HepG2 (cell line): ENCODE data around the gene USP7. TPM values are rescaled to one million over a fixed set of nuclear protein-coding genes. Genes with fewer than 3 reads are reported as not detected.

Source experiments
- PCBP2 ChIP-seq: fragments of 200-400 bp; formaldehyde crosslinking; optimal IDR thresholded peaks from 2 replicates; pipeline ENCODE3; 2018; ENCODE audit warnings: low read length, low read depth; ENCODE audit not compliant: poor library complexity, severe bottlenecking
- ZNF674 ChIP-seq: sonication (generic); formaldehyde crosslinking; IDR thresholded peaks from 2 replicates; pipeline ENCODE4 v1.5.0; 2020; ENCODE audit warnings: low read depth, mild to moderate bottlenecking, missing genetic modification reagents
- polyA plus RNA-seq, 8 experiments: library from polyadenylated mRNA; depleted of rRNA in 3 of 8; stranded (reverse) in 7 of 8; unstranded in 1 of 8; fragments of >200 nt; fragmentation: Illumina TruSeq in 4 of 8; extraction: Trizol in 4 of 8; gene quantifications; 2 replicates each; pipeline versions ENCODE4 v1.2.1 to v1.2.3, GENCODE V29; 2011 to 2016; ENCODE audit warnings: low read depth in 4 of 8, missing spikeins in 1 of 8, mixed read lengths in 1 of 8; ENCODE audit not compliant: insufficient read depth in 1 of 8
- total RNA-seq, 5 experiments: library from RNA; depleted of rRNA; stranded (reverse); fragments of >200 nt; fragmentation: Illumina TruSeq; extraction: Trizol; gene quantifications; 2 replicates each; pipeline ENCODE4 v1.2.3, GENCODE V29; 2016; ENCODE audit warnings: low read depth in 1 of 5
- TF ChIP-seq, protein P1 (sequence below): sonication (generic); formaldehyde crosslinking; IDR thresholded peaks from 2 replicates; pipeline ENCODE4 v1.4.0; 2020; ENCODE audit warnings: mild to moderate bottlenecking, missing genetic modification reagents
- TF ChIP-seq, protein P2 (sequence below): sonication (generic); formaldehyde crosslinking; IDR thresholded peaks from 2 replicates; pipeline ENCODE4 v1.4.0; 2020; ENCODE audit warnings: mild to moderate bottlenecking, missing genetic modification reagents
- TF ChIP-seq, protein P3 (sequence below): sonication (generic); formaldehyde crosslinking; IDR thresholded peaks from 2 replicates; pipeline ENCODE4 v1.4.0; 2020; ENCODE audit warnings: missing genetic modification reagents
- TF ChIP-seq, protein P4 (sequence below): sonication (generic); formaldehyde crosslinking; IDR thresholded peaks from 2 replicates; pipeline ENCODE4 v1.4.0; 2020; ENCODE audit warnings: missing genetic modification reagents
- TF ChIP-seq, protein P5 (sequence below): sonication (generic); formaldehyde crosslinking; IDR thresholded peaks from 2 replicates; pipeline ENCODE4 v1.5.0; 2020; ENCODE audit warnings: missing genetic modification reagents, mild to moderate bottlenecking, borderline replicate concordance
- TF ChIP-seq, protein P6 (sequence below): sonication (generic); formaldehyde crosslinking; IDR thresholded peaks from 2 replicates; pipeline ENCODE4 v1.4.0; 2020; ENCODE audit warnings: mild to moderate bottlenecking, missing genetic modification reagents
- TF ChIP-seq, protein P7 (sequence below): sonication (generic); formaldehyde crosslinking; IDR thresholded peaks from 2 replicates; pipeline ENCODE4 v1.5.0; 2020; ENCODE audit warnings: mild to moderate bottlenecking, missing genetic modification reagents, borderline replicate concordance

The USP7 gene
- total and polyA plus RNA-seq, 2 of the 13 experiments (the other 11 are each of a cell fraction or from before 2014, with no cell fraction given), result 52.5 to 173 TPM

DNA sequence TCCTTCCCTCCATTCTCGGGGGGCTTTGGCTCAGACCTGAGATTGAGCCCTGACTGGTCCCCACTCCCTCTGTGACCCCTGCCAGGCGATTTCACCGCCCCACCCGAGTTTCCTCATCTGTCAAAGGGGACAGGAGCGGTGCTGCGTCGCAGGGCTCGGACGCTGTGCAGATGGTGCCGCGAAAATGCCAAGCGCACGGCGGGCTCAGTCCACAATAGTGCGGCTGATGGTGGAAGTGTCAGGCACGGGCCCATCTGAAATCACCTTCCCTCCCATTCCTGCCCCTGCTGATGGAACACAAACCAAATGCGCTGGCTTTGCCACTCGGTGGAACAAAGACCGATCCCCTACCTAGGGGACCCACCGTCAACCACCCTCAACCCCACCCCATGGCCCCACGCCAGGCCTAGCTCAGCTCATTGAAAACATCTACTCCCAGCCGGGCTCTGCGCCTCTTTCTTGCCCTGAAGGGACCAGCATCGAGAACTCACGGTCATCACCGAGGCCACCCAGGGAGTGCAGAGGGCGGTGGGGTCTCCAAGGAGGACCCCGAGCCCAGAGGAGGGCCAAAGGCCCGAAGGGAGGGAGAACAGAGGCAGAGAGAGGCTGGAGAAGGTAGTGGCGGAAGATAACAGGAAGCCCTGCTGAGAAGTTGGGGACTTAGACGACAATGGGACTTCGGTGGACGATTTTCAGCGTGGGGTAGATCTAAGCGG lies 96.3 kb downstream of the USP7 start (continued):
- TF ChIP-seq, protein P1, sequence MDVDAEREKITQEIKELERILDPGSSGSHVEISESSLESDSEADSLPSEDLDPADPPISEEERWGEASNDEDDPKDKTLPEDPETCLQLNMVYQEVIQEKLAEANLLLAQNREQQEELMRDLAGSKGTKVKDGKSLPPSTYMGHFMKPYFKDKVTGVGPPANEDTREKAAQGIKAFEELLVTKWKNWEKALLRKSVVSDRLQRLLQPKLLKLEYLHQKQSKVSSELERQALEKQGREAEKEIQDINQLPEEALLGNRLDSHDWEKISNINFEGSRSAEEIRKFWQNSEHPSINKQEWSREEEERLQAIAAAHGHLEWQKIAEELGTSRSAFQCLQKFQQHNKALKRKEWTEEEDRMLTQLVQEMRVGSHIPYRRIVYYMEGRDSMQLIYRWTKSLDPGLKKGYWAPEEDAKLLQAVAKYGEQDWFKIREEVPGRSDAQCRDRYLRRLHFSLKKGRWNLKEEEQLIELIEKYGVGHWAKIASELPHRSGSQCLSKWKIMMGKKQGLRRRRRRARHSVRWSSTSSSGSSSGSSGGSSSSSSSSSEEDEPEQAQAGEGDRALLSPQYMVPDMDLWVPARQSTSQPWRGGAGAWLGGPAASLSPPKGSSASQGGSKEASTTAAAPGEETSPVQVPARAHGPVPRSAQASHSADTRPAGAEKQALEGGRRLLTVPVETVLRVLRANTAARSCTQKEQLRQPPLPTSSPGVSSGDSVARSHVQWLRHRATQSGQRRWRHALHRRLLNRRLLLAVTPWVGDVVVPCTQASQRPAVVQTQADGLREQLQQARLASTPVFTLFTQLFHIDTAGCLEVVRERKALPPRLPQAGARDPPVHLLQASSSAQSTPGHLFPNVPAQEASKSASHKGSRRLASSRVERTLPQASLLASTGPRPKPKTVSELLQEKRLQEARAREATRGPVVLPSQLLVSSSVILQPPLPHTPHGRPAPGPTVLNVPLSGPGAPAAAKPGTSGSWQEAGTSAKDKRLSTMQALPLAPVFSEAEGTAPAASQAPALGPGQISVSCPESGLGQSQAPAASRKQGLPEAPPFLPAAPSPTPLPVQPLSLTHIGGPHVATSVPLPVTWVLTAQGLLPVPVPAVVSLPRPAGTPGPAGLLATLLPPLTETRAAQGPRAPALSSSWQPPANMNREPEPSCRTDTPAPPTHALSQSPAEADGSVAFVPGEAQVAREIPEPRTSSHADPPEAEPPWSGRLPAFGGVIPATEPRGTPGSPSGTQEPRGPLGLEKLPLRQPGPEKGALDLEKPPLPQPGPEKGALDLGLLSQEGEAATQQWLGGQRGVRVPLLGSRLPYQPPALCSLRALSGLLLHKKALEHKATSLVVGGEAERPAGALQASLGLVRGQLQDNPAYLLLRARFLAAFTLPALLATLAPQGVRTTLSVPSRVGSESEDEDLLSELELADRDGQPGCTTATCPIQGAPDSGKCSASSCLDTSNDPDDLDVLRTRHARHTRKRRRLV (CRISPR knock-in tag), result 0 out of 2 replicates have a peak, but pooled peaks have one; percentile 20
- TF ChIP-seq, protein P2, sequence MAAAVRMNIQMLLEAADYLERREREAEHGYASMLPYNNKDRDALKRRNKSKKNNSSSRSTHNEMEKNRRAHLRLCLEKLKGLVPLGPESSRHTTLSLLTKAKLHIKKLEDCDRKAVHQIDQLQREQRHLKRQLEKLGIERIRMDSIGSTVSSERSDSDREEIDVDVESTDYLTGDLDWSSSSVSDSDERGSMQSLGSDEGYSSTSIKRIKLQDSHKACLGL (CRISPR knock-in tag), result no peak
- TF ChIP-seq PCBP2 (no peak), ZNF674 (CRISPR knock-in tag) (no peak)
- TF ChIP-seq, protein P3, sequence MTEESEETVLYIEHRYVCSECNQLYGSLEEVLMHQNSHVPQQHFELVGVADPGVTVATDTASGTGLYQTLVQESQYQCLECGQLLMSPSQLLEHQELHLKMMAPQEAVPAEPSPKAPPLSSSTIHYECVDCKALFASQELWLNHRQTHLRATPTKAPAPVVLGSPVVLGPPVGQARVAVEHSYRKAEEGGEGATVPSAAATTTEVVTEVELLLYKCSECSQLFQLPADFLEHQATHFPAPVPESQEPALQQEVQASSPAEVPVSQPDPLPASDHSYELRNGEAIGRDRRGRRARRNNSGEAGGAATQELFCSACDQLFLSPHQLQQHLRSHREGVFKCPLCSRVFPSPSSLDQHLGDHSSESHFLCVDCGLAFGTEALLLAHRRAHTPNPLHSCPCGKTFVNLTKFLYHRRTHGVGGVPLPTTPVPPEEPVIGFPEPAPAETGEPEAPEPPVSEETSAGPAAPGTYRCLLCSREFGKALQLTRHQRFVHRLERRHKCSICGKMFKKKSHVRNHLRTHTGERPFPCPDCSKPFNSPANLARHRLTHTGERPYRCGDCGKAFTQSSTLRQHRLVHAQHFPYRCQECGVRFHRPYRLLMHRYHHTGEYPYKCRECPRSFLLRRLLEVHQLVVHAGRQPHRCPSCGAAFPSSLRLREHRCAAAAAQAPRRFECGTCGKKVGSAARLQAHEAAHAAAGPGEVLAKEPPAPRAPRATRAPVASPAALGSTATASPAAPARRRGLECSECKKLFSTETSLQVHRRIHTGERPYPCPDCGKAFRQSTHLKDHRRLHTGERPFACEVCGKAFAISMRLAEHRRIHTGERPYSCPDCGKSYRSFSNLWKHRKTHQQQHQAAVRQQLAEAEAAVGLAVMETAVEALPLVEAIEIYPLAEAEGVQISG (CRISPR knock-in tag), result no peak
- TF ChIP-seq, protein P4, sequence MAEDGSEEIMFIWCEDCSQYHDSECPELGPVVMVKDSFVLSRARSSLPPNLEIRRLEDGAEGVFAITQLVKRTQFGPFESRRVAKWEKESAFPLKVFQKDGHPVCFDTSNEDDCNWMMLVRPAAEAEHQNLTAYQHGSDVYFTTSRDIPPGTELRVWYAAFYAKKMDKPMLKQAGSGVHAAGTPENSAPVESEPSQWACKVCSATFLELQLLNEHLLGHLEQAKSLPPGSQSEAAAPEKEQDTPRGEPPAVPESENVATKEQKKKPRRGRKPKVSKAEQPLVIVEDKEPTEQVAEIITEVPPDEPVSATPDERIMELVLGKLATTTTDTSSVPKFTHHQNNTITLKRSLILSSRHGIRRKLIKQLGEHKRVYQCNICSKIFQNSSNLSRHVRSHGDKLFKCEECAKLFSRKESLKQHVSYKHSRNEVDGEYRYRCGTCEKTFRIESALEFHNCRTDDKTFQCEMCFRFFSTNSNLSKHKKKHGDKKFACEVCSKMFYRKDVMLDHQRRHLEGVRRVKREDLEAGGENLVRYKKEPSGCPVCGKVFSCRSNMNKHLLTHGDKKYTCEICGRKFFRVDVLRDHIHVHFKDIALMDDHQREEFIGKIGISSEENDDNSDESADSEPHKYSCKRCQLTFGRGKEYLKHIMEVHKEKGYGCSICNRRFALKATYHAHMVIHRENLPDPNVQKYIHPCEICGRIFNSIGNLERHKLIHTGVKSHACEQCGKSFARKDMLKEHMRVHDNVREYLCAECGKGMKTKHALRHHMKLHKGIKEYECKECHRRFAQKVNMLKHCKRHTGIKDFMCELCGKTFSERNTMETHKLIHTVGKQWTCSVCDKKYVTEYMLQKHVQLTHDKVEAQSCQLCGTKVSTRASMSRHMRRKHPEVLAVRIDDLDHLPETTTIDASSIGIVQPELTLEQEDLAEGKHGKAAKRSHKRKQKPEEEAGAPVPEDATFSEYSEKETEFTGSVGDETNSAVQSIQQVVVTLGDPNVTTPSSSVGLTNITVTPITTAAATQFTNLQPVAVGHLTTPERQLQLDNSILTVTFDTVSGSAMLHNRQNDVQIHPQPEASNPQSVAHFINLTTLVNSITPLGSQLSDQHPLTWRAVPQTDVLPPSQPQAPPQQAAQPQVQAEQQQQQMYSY (CRISPR knock-in tag), result no peak
- TF ChIP-seq, protein P5, sequence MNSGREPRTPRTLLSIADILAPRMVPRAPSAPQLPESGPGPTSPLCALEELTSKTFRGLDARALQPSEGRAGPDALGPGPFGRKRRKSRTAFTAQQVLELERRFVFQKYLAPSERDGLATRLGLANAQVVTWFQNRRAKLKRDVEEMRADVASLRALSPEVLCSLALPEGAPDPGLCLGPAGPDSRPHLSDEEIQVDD (CRISPR knock-in tag), result no peak; the same call in 1 of the 2 replicates
- TF ChIP-seq, protein P6, sequence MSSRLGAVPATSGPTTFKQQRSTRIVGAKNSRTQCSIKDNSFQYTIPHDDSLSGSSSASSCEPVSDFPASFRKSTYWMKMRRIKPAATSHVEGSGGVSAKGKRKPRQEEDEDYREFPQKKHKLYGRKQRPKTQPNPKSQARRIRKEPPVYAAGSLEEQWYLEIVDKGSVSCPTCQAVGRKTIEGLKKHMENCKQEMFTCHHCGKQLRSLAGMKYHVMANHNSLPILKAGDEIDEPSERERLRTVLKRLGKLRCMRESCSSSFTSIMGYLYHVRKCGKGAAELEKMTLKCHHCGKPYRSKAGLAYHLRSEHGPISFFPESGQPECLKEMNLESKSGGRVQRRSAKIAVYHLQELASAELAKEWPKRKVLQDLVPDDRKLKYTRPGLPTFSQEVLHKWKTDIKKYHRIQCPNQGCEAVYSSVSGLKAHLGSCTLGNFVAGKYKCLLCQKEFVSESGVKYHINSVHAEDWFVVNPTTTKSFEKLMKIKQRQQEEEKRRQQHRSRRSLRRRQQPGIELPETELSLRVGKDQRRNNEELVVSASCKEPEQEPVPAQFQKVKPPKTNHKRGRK (CRISPR knock-in tag), result no peak
- TF ChIP-seq, protein P7, sequence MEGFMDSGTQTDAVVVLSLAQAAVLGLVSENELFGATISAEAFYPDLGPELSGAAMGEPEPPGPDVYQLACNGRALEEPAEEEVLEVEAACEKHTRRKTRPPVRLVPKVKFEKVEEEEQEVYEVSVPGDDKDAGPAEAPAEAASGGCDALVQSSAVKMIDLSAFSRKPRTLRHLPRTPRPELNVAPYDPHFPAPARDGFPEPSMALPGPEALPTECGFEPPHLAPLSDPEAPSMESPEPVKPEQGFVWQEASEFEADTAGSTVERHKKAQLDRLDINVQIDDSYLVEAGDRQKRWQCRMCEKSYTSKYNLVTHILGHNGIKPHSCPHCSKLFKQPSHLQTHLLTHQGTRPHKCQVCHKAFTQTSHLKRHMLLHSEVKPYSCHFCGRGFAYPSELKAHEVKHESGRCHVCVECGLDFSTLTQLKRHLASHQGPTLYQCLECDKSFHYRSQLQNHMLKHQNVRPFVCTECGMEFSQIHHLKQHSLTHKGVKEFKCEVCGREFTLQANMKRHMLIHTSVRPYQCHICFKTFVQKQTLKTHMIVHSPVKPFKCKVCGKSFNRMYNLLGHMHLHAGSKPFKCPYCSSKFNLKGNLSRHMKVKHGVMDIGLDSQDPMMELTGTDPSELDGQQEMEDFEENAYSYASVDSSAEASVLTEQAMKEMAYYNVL (CRISPR knock-in tag), result peak; percentile 43; the same call in 1 of the 2 replicates
